ENCODE data around the gene FBXL12. TPM values are rescaled to one million over a fixed set of nuclear protein-coding genes. Genes with fewer than 3 reads are reported as not detected.
"Not testable (repeated sequence)": the region's sequence is repeated elsewhere in the genome, so short reads cannot be mapped to it uniquely, and the experiment has no call there.

The FBXL12 gene
- total RNA-seq, 1 experiment from 2014 or later: 18.1 TPM

- DNase-seq (ENCODE audit: low spot score): peak; percentile 63
Observed at GRCh38 chr19:9792206-9793070, 26.4 kb downstream of the FBXL12 start.

GRCh38 chr19:9791552-9792205, 27.2 kb downstream of the FBXL12 start:
- peak; percentile 78 for DNase-seq (ENCODE audit: low spot score)

GRCh38 chr19:9791073-9791367, 27.9 kb downstream of the FBXL12 start:
- not testable (repeated sequence) for DNase-seq (ENCODE audit: low spot score)

- not testable (repeated sequence) for DNase-seq (ENCODE audit: low spot score)
Observed at GRCh38 chr19:9789579-9789978, 29.3 kb downstream of the FBXL12 start.

GRCh38 chr19:9789066-9789465, 29.8 kb downstream of the FBXL12 start:
- DNase-seq (ENCODE audit: low spot score): no peak

GRCh38 chr19:9788604-9789003, 30.3 kb downstream of the FBXL12 start:
- not testable (repeated sequence) for DNase-seq (ENCODE audit: low spot score)

GRCh38 chr19:9786819-9787218, 32.1 kb downstream of the FBXL12 start:
- no peak for DNase-seq (ENCODE audit: low spot score)

GRCh38 chr19:9786342-9786741, 32.5 kb downstream of the FBXL12 start:
- DNase-seq (ENCODE audit: low spot score): no peak

GRCh38 chr19:9785367-9786331, 33.2 kb downstream of the FBXL12 start:
- DNase-seq (ENCODE audit: low spot score): peak; percentile 35

GRCh38 chr19:9784163-9784496, 34.7 kb downstream of the FBXL12 start:
- DNase-seq (ENCODE audit: low spot score): not testable (repeated sequence)

- DNase-seq (ENCODE audit: low spot score): no peak
Observed at GRCh38 chr19:9782338-9782737, 36.5 kb downstream of the FBXL12 start.

GRCh38 chr19:9768175-9769112, 50.4 kb downstream of the FBXL12 start, which contains the start of gene ZNF846:
Gene ZNF846, minus strand, starts transcription at chr19:9768738. Its CDS starts 3,788 bp downstream, at chr19:9764950.
- DNase-seq (ENCODE audit: low spot score): peak; percentile 88

Other genes with a start within 250 kb of the FBXL12 start
- 39.4 and 41.5 TPM in 2 replicates for gene ZNF121, start 234.6 kb downstream of the FBXL12 start, total RNA-seq (2014; rRNA removed; shearing (Covaris generic))
- gene ZNF561, start 197.8 kb downstream of the FBXL12 start, total RNA-seq (2014; rRNA removed; shearing (Covaris generic)): 30.1 and 31.4 TPM in 2 replicates
- gene ZNF562, start 144.0 kb downstream of the FBXL12 start, total RNA-seq (2014; rRNA removed; shearing (Covaris generic)): 36.3 and 47.7 TPM in 2 replicates
- gene ZNF846, start 50.3 kb downstream of the FBXL12 start, total RNA-seq (2014; rRNA removed; shearing (Covaris generic)): 1.2 and 3.8 TPM in 2 replicates
- gene UBL5, start 8.8 kb upstream of the FBXL12 start, total RNA-seq (2014; rRNA removed; shearing (Covaris generic)): 506 and 560 TPM in 2 replicates
- gene PIN1, start 16.2 kb upstream of the FBXL12 start, total RNA-seq (2014; rRNA removed; shearing (Covaris generic)): 231 and 232 TPM in 2 replicates
- 0.77 and 2.2 TPM in 2 replicates for gene OLFM2, start 117.4 kb upstream of the FBXL12 start, total RNA-seq (2014; rRNA removed; shearing (Covaris generic))
- gene COL5A3, start 191.4 kb upstream of the FBXL12 start, total RNA-seq (2014; rRNA removed; shearing (Covaris generic)): 0.02 and 0.22 TPM in 2 replicates
- not detected in 2 replicates for gene RDH8, start 194.4 kb upstream of the FBXL12 start, total RNA-seq (2014; rRNA removed; shearing (Covaris generic))